HepG2 (cell line): ENCODE data around the gene NEMF. TPM values are rescaled to one million over a fixed set of nuclear protein-coding genes. Genes with fewer than 3 reads are reported as not detected.
A peak's percentile ranks its signal among the peaks of the same experiment; 100 is the strongest.

Experiments
- CBX5 ChIP-seq: sonication (generic); formaldehyde crosslinking; IDR thresholded peaks from 2 replicates; pipeline ENCODE4 v1.4.0; 2020; ENCODE audit warnings: missing genetic modification reagents, borderline replicate concordance
- DBP ChIP-seq: sonication (generic); formaldehyde crosslinking; IDR thresholded peaks from 2 replicates; pipeline ENCODE4 v1.4.0; 2020; ENCODE audit warnings: missing genetic modification reagents; ENCODE audit errors: not compliant biosample characterization
- EZH2 ChIP-seq: conservative IDR thresholded peaks from 2 replicates; pipeline ENCODE4 v1.6.1; 2012; ENCODE audit warnings: mild to moderate bottlenecking, low read depth, low read length, moderate library complexity
- FUBP1 ChIP-seq: sonication (generic); formaldehyde crosslinking; IDR thresholded peaks from 2 replicates; pipeline ENCODE4 v1.5.1; 2020; ENCODE audit warnings: missing genetic modification reagents, mild to moderate bottlenecking, borderline replicate concordance
- HMGXB3 ChIP-seq: sonication (generic); formaldehyde crosslinking; IDR thresholded peaks from 2 replicates; pipeline ENCODE4 v1.4.0; 2020; ENCODE audit warnings: missing genetic modification reagents, borderline replicate concordance
- IKZF5 ChIP-seq: IDR thresholded peaks from 2 replicates; pipeline ENCODE4 v1.6.1; 2018; ENCODE audit warnings: missing genetic modification reagents, mild to moderate bottlenecking, missing compliant biosample characterization
- NCOA1 ChIP-seq: sonication (generic); formaldehyde crosslinking; IDR thresholded peaks from 2 replicates; pipeline ENCODE4 v1.9.0; 2021; ENCODE audit warnings: missing genetic modification reagents
- THAP9 ChIP-seq: sonication (generic); formaldehyde crosslinking; IDR thresholded peaks from 2 replicates; pipeline ENCODE4; 2020; ENCODE audit warnings: missing genetic modification reagents, mild to moderate bottlenecking, borderline replicate concordance
- ZBTB34 ChIP-seq: sonication (generic); formaldehyde crosslinking; IDR thresholded peaks from 2 replicates; pipeline ENCODE4 v1.8.0; 2022; ENCODE audit warnings: mild to moderate bottlenecking, missing genetic modification reagents
- ZNF333 ChIP-seq: sonication (generic); formaldehyde crosslinking; IDR thresholded peaks from 2 replicates; pipeline ENCODE4 v1.4.0; 2020; ENCODE audit warnings: mild to moderate bottlenecking, missing genetic modification reagents, borderline replicate concordance
- ZNF737 ChIP-seq: sonication (generic); formaldehyde crosslinking; IDR thresholded peaks from 2 replicates; pipeline ENCODE4 v1.5.0; 2020; ENCODE audit warnings: missing genetic modification reagents, mild to moderate bottlenecking, borderline replicate concordance
- ZNF782 ChIP-seq: sonication (generic); formaldehyde crosslinking; IDR thresholded peaks from 2 replicates; pipeline ENCODE4 v1.4.0; 2020; ENCODE audit warnings: missing genetic modification reagents, mild to moderate bottlenecking, borderline replicate concordance
- ZNF883 ChIP-seq: sonication (generic); formaldehyde crosslinking; IDR thresholded peaks from 2 replicates; pipeline ENCODE4 v1.5.1; 2020; ENCODE audit warnings: mild to moderate bottlenecking, missing genetic modification reagents; ENCODE audit errors: not compliant biosample characterization
- ZSCAN21 ChIP-seq: sonication (generic); formaldehyde crosslinking; IDR thresholded peaks from 2 replicates; pipeline ENCODE4 v1.8.0; 2022; ENCODE audit warnings: mild to moderate bottlenecking, missing genetic modification reagents, moderate library complexity, borderline replicate concordance
- polyA plus RNA-seq, 8 experiments: library from polyadenylated mRNA; depleted of rRNA in 3 of 8; stranded (reverse) in 7 of 8; unstranded in 1 of 8; fragments of >200 nt; fragmentation: Illumina TruSeq in 4 of 8; extraction: Trizol in 4 of 8; gene quantifications; 2 replicates each; pipeline versions ENCODE4 v1.2.1 to v1.2.3, GENCODE V29; 2011 to 2016; ENCODE audit warnings: low read depth in 4 of 8, missing spikeins in 1 of 8, mixed read lengths in 1 of 8; ENCODE audit not compliant: insufficient read depth in 1 of 8
- total RNA-seq, 5 experiments: library from RNA; depleted of rRNA; stranded (reverse); fragments of >200 nt; fragmentation: Illumina TruSeq; extraction: Trizol; gene quantifications; 2 replicates each; pipeline ENCODE4 v1.2.3, GENCODE V29; 2016; ENCODE audit warnings: low read depth in 1 of 5

Gene NEMF
- total and polyA plus RNA-seq, 2 of the 13 experiments (the other 11 are each of a cell fraction or from before 2014, with no cell fraction given): 21.3 to 57.9 TPM

GRCh38 chr14:49892636-49893308 lies 40.2 kb upstream of the NEMF start, which contains the start of gene ARF6 (continued):
- TF ChIP-seq HMGXB3 (no peak), ZNF782 (CRISPR knock-in tag) (peak; percentile 89; the same call in 1 of the 2 replicates), NCOA1 (CRISPR knock-in tag) (no peak), ZNF333 (CRISPR knock-in tag) (peak; percentile 33; the same call in 1 of the 2 replicates), ZSCAN21 (CRISPR knock-in tag) (peak; percentile 39; the same call in 1 of the 2 replicates), ZNF737 (CRISPR knock-in tag) (no peak), ZBTB34 (CRISPR knock-in tag) (no peak), CBX5 (CRISPR knock-in tag) (peak; percentile 21; the same call in 1 of the 2 replicates), EZH2 (no peak), DBP (no peak), ZNF883 (CRISPR knock-in tag) (peak; percentile 91), IKZF5 (CRISPR knock-in tag) (peak; percentile 70; the same call in 1 of the 2 replicates), THAP9 (CRISPR knock-in tag) (peak; percentile 81; the same call in 1 of the 2 replicates), FUBP1 (CRISPR knock-in tag) (0 out of 2 replicates have a peak, but pooled peaks have one; percentile 71)
